Measurements from ENCODE around the gene GATAD1.
"Not testable (repeated sequence)": the region's sequence is repeated elsewhere in the genome, so short reads cannot be mapped to it uniquely, and the experiment has no call there.

Gene GATAD1

DNA sequence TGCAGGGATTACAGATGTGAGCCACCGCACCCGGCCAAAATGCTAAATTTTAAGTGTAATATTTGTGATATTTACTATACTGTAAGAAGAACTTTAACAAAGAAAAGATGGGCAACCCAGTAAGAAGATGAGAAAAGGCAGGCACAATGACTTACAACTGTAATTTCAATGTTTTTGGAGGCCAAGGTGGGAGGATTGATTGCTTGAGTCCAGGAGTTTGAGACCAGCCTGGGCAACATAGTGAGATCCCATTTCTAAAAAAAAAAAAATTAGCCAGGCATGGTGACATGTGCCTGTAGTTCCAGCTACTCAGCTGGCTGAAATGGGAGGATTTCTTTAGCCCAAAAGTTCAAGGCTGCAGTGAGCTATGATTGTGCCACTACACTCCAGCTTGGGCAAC is 11.7 kb upstream of the GATAD1 start:
- H3K4me2 ChIP-seq (ENCODE audit: low read length), result no peak overlapping the region
- no peaks in the 10 kb centered on the region for H3K27me3 ChIP-seq (ENCODE audit: control insufficient read depth, insufficient read depth, low read length)
- H3K27ac ChIP-seq, result no peak overlapping the region
- H2AFZ ChIP-seq, result no peak overlapping the region
- no peak overlapping the region for H3K4me3 ChIP-seq (ENCODE audit: low read depth, low read length)
- H3K9ac ChIP-seq, result no peak overlapping the region
- no peaks in the 10 kb centered on the region for H3K9me3 ChIP-seq (ENCODE audit: control insufficient read depth, low read length)
- H3K36me3 ChIP-seq (ENCODE audit: control insufficient read depth, insufficient read depth, low read length), result no peaks in the 10 kb centered on the region
- TF ChIP-seq, protein P1, sequence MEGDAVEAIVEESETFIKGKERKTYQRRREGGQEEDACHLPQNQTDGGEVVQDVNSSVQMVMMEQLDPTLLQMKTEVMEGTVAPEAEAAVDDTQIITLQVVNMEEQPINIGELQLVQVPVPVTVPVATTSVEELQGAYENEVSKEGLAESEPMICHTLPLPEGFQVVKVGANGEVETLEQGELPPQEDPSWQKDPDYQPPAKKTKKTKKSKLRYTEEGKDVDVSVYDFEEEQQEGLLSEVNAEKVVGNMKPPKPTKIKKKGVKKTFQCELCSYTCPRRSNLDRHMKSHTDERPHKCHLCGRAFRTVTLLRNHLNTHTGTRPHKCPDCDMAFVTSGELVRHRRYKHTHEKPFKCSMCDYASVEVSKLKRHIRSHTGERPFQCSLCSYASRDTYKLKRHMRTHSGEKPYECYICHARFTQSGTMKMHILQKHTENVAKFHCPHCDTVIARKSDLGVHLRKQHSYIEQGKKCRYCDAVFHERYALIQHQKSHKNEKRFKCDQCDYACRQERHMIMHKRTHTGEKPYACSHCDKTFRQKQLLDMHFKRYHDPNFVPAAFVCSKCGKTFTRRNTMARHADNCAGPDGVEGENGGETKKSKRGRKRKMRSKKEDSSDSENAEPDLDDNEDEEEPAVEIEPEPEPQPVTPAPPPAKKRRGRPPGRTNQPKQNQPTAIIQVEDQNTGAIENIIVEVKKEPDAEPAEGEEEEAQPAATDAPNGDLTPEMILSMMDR (IDR thresholded peaks at IDR 0.05), result no peak
- H3K4me1 ChIP-seq, result peaks cover 8% of the 10 kb centered on the region
- no peaks in the 10 kb centered on the region for H3K79me2 ChIP-seq

DNA sequence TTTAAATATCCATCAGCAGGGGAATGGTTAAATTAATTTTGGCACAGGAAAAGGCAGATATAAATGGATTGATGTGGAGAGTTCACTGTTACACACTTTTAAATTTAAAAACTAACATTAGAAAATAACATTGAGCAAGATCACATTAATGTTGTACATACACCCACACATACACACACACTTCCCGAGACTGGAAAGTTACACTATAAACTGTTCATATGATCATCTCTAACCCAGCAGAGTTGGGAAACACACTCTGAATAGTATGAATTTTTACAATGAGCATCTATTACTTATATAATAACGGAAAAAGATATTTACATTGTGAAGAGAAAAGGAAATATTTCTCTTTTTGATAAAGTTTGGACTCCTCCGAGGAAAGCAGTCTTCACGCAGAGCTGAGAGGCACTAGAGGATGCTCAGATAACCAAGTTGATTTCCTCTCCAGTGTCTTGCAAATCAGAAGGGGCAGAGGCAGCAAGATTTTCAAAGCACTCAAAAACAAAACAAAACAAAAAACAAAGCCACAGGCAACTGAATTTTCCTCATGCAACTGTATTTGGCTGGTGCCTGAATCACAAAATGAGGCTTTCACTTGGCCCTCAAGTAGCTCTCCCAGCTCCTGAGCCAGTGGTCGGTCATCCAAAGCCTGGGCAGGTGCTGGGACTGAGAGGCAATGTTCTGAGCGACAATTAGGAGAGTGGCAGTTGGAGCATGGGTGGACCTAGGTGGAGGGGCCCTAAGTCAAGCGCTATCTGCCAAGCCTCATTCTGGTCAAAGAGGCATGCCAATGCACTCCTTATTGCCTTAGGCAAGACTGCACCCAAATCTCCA is 10.5 kb upstream of the GATAD1 start:
- no peaks in the 10 kb centered on the region for H3K27me3 ChIP-seq (ENCODE audit: control insufficient read depth, insufficient read depth, low read length)
- H3K36me3 ChIP-seq (ENCODE audit: control insufficient read depth, insufficient read depth, low read length), result no peaks in the 10 kb centered on the region
- no peaks in the 10 kb centered on the region for H3K9me3 ChIP-seq (ENCODE audit: control insufficient read depth, low read length)
- TF ChIP-seq, protein P1 (IDR thresholded peaks at IDR 0.05), result no peak
- no peak overlapping the region for H3K4me2 ChIP-seq (ENCODE audit: low read length)
- no peak overlapping the region for H3K9ac ChIP-seq
- no peak overlapping the region for H2AFZ ChIP-seq
- no peak overlapping the region for H3K27ac ChIP-seq
- no peak overlapping the region for H3K4me3 ChIP-seq (ENCODE audit: low read depth, low read length)
- H3K79me2 ChIP-seq, result no peaks in the 10 kb centered on the region
- H3K4me1 ChIP-seq, result peaks cover 8% of the 10 kb centered on the region

DNA sequence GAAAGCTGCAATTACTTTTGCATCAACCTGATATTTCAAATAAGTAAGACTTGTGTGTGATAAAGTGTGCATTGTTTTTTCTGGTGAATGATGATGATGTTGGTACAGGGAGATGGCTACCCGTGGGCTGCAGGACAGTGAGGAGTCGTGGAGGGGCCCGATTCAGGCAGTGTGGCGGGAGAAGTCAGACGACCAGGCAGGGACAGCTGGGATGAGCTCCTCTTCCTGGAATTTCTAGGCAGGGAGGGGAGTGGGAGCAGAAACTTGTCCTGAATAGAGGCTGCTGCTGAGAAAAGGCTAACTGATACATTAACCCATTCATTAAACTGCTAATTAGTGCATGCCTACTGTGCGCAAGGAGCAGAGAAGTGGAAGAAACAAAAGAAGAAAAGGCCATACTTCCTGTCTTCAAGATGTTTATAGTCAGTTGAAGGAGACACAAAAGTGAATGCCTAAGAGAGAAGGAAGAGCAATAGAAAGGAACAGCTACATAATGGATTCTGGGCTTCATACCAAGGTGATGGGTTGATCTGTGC is 9.3 kb upstream of the GATAD1 start:
- no peaks in the 10 kb centered on the region for H3K27me3 ChIP-seq (ENCODE audit: control insufficient read depth, insufficient read depth, low read length)
- no peaks in the 10 kb centered on the region for H3K9me3 ChIP-seq (ENCODE audit: control insufficient read depth, low read length)
- H3K79me2 ChIP-seq, result no peaks in the 10 kb centered on the region
- TF ChIP-seq, protein P1 (IDR thresholded peaks at IDR 0.05), result no peak
- no peaks in the 10 kb centered on the region for H3K4me1 ChIP-seq
- H3K9ac ChIP-seq, result no peak overlapping the region
- H3K4me3 ChIP-seq (ENCODE audit: low read depth, low read length), result no peak overlapping the region
- no peak overlapping the region for H3K4me2 ChIP-seq (ENCODE audit: low read length)
- no peak overlapping the region for H3K27ac ChIP-seq
- no peaks in the 10 kb centered on the region for H3K36me3 ChIP-seq (ENCODE audit: control insufficient read depth, insufficient read depth, low read length)
- no peak overlapping the region for H2AFZ ChIP-seq

DNA sequence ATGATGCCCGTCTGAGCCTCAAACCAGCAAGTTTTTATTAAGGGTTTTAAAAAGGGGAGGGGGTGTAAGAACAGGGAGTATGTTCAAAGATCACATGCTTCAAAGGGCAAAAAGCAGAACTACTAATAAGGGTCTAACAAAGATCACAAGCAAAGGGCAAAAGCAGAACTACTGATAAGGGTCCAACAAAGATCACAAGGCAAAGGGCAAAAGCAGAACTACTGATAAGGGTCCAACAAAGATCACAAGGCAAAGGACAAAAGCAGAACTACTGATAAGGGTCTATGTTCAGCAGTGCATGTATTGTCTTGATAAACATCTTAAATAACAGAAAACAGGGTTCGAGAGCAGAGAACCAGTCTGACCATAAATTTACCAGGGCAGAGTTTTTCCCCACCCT is 4.6 kb upstream of the GATAD1 start:
- not testable (repeated sequence) for H3K4me3 ChIP-seq (ENCODE audit: low read depth, low read length); H3K27ac ChIP-seq; H2AFZ ChIP-seq; H3K4me2 ChIP-seq (ENCODE audit: low read length); H3K36me3 ChIP-seq (ENCODE audit: control insufficient read depth, insufficient read depth, low read length); H3K79me2 ChIP-seq; H3K9me3 ChIP-seq (ENCODE audit: control insufficient read depth, low read length); H3K4me1 ChIP-seq; H3K27me3 ChIP-seq (ENCODE audit: control insufficient read depth, insufficient read depth, low read length); H3K9ac ChIP-seq

DNA sequence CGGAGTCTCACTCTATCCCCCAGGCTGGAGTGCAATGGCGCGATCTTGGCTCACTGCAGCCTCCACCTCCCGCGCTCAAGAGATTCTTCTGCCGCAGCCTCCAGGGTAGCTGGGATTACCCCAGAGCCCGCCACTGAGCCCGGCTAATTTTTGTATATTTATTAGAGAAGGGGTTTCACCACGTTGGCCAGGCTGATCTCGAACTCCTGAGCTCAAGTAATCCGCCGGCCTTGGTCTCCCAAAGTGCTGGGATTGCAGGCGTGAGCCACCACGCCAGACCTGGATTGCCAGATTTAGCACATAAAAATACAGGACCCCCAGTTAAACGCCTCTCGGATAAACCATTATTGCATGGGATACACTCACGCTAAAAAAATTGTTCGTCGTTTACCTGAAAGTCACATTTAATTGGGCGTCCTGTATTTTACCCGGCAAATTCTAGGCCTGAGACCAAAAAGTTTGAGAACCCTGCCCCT is 375 bp upstream of the GATAD1 start:
- no peak overlapping the region for H3K9ac ChIP-seq
- H2AFZ ChIP-seq, result peak overlapping the region; percentile 99
- no peaks in the 10 kb centered on the region for H3K4me1 ChIP-seq
- TF ChIP-seq, protein P1 (IDR thresholded peaks at IDR 0.05), result no peak
- H3K36me3 ChIP-seq (ENCODE audit: control insufficient read depth, insufficient read depth, low read length), result no peaks in the 10 kb centered on the region
- no peaks in the 10 kb centered on the region for H3K9me3 ChIP-seq (ENCODE audit: control insufficient read depth, low read length)
- H3K27me3 ChIP-seq (ENCODE audit: control insufficient read depth, insufficient read depth, low read length), result no peaks in the 10 kb centered on the region
- H3K4me2 ChIP-seq (ENCODE audit: low read length), result peak overlapping the region; percentile 74
- no peaks in the 10 kb centered on the region for H3K79me2 ChIP-seq
- peak overlapping the region; percentile 92 for H3K27ac ChIP-seq
- H3K4me3 ChIP-seq (ENCODE audit: low read depth, low read length), result peak overlapping the region; percentile 85
